NCI-H446 treated with DMSO at 0.1 percent for 48 hours (cell line): ENCODE measurements around the gene KCTD17.

Experiments
- DNase-seq: peaks from one replicate; lab custom pipeline; 2025; lab: John Stamatoyannopoulos, UW

KCTD17 gene

GRCh38 chr22:37021041-37021440 is 30.5 kb upstream of the KCTD17 start:
- DNase-seq, result no peak

DNA sequence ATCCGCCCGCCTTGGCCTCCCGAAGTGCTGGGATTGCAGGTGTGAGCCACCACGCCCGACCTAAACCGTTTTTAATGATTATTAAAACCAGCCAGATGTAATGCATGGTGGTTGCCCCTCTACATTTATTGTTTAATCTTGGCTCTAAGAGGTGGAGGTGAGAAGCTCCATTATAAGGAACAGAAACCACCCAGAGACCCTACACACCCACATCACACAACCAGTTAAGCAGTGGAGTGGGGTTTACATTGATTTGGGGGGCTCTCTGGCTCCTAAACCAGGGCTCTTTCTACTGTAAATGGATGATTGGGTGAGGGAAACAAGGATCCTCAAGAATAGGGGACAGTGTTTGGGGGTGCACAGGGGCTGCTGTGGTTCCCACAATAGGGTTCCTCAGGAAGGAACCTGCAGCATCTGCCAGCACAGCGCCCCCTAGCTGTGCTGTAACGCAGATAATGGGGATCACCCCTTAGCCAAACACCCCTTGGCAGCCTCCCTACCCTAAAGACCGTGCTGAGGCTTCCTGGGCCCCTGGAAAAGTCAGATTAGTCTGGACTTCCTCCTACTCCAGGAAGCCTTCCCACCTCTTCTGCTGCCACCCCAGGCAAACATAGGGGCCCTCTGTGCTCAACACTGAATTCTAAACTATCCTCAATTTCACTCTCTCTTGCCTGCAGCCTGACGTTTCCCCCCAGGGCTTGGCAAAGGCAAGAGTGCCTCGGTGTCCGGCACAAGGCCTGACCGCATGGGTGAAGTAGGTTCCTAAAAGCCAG is 29.6 kb upstream of the KCTD17 start:
- DNase-seq, result no peak

DNA sequence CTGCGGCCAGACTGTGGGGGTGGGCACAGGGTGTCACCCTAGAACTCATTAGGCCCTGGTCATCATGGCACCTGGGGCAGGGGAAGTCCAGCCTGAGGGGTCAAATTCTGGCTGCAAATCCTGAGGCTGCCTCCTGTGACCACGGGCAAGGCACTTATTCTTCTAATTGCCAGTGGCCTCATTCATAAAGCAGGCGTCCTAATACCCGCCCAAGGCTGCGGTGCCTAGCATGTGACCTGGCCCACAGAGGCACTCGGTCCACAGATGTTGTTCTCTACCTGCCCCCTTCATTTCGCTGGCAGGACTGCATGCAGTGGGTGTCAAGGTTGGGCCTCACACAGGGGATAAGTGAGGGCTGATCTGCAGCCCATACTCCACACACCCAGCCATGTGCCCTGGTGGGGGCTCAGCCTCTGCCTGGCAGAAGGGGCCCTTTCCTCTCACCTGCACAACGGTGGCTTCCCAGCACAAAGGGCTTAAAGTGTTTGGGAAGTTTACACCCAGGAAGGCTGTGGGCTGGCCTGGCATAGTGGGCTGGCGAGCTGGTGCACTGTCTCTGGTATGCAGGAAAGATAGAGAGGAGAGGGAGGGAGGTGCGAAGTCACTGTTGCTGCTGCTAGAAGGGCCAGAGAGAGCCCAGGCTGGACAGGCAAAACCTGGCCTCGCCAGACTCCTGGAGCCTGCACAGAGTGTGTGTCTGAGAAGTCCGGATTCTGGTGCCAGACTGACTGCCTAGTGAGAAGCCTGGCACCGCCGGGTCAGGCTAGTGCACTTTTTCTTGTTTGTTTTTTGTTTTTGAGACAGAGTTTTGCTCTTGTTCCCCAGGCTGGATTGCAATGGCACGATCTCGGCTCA is 28.8 kb upstream of the KCTD17 start:
- no peak for DNase-seq

- DNase-seq, result no peak
Observed at GRCh38 chr22:37023743-37024338, 27.7 kb upstream of the KCTD17 start.

- no peak for DNase-seq
Observed at GRCh38 chr22:37024339-37025157, 27.0 kb upstream of the KCTD17 start.

- no peak for DNase-seq
Observed at GRCh38 chr22:37025500-37026070, 26.0 kb upstream of the KCTD17 start.

DNA sequence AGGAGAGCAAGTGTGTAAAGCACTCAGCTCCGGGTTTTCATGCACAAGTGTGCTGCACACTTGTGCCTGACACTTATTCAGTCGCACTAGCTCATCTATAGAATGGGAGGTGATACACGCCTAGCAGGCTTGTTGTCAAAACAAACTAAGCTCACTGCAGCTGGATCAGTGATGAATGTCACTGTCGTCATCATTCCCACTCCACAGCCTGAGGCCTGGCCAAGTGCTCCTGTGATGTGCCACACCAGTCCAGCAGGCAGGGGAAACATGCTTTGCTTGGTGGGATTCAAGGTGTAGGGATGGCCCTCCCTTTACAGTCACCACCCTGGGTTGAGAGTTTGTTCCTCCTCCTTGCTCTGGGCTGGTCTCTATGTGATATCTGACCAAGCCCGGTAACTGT is 25.2 kb upstream of the KCTD17 start:
- DNase-seq, result no peak

DNA sequence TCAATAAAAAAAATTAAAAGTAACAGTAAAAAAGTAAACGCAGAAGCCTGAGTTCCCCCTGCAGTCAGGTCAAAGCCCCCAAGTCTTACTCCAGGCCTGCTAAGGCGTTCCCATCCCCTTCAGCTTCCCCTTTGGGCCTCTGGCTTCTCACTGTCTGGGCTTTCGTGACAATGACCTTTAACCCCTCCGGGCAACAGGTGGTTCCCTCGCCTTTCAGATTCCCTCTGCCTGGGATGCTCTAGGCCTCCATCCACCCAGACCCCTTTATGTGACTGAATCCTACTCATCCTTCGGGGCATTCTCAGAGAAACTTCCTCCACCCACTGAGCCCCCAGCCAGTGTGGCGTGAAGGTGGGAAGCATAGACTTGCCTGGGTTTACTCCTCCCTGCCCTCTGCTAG is 24.0 kb upstream of the KCTD17 start:
- DNase-seq, result no peak

- no peak for DNase-seq
Observed at GRCh38 chr22:37028692-37029674, 22.6 kb upstream of the KCTD17 start.

- no peak for DNase-seq
Observed at GRCh38 chr22:37030560-37031281, 20.8 kb upstream of the KCTD17 start.

- DNase-seq, result no peak
Observed at GRCh38 chr22:37032134-37032534, 19.4 kb upstream of the KCTD17 start.

DNA sequence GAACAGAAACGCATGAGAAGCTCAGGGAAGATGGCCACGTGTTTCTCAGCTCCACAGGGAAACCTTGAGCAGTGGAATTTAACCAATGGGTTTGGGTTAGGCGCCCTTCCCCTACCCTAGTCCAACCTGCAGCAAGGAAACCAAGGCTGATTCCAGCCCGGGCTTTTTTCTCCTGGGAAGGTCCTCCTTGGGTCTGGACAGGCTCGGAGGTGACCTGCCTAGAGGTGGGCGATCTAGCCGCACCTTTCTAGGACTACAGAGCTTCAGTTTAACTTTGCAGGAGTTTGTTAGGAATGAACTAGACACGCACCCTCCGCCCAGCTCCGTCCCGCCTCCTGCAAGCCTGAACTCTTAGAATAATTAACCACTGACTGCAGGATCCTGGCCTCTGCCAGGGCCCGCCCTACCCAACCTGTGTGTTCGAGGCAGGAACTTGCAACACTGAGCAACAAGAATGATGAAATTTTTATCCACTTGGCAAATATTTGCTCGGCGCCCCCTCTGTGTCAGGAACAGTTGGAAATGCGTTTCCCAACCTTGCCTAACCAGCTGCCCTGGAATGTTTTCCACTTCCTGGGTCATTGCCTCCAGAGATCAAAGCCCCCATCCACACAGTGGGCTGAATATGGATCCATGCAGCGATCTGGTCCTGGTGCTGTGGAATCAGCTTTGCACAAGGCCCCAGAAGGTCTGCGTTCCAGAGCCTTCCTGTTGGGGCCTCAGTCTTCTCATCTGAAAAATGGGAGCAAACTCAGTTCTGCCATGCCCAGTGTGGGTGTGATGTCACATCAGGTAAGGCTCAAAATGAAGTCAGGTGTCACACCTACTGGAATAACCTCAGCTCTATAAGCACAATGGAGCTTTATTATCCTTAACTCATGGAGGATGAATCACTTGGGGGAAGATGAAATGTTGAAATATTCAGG is 18.7 kb upstream of the KCTD17 start:
- no peak for DNase-seq

- DNase-seq, result no peak
Observed at GRCh38 chr22:37033605-37034430, 17.7 kb upstream of the KCTD17 start.

DNA sequence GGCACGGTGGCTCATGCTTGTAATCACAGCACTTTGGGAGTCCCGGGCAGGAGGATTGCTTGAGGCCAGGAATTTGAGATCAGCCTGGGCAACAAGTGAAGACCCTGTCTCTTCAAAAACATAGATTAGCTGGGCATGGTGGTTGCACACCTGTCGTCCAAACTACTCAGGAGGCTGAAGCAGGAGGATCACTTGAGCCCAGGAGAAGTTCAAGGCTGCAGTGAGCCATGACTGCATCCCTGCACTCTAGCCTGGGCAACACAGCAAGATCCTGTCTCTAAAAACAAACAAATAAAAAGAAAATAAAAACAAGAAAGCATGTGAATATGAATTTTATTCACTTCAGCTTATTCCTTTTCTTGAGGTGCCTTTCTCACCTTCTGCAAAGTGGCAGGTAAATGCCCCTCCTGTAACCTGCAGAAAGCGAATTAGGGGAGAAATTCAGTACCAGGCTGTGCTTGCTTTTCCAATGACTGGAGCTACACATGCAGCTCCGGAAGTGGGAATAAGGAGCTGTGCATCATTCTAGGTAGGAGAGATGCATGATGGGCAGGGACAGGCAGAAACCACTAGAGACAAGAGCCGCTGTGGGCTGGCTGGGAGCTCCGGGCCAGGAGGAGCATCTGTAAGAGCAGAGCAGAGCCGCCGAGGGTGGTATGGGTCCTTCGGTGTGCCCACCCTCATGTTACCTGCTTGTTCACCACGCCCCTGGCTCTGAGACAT is 14.7 kb upstream of the KCTD17 start:
- no peak for DNase-seq

DNA sequence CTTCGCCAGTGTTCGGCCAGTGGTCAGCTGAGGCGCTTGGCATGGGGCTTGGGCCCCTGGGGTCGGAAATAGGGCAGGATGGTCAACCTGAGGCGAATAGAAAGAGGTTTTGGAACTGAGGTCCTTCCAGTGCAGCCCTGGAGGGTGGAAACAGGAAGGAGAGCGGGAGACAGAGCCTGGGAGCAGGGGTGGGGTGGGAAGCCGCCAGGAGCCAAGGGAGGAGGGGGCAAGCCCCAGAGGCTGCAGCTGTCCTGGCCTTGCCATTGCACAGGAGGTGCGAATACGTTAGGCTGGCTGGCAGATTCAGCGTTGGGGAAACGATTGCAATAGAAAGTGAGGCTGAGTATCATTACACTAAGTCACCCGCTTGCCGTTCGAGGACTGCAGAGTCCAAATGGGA is 13.9 kb upstream of the KCTD17 start:
- DNase-seq, result no peak

- DNase-seq, result no peak
Observed at GRCh38 chr22:37039466-37039865, 12.1 kb upstream of the KCTD17 start.

DNA sequence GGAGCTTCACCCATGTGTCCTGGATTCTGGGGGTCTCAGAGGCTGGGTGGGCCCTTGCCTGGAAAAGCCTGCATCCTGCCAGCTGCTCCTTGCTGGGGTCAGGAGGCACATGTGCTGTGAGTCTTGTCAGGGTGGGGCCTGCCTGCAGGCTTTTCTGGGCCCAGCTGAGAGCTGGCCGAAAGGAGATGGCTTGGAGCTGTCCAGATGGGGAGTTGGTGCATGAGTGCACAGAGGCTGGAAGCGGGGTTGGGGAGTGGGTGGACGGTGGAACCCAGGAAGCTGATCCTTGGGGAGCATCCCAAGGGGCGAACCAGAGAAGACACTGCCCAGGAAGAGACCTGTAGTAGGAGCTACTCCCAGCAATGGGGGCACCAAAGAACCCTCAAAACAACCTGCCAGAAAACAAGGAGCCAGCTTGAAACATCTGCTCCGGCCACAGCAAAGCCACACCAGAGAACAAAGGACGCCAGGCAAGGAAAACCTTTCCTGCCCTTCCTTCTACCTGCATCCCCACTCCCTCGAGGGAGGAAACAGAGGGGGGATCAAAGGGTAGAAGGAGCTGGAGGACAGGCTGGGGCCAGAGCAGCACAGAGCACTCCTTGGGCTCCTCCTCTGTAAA is 8.2 kb upstream of the KCTD17 start:
- DNase-seq, result no peak
